Esophagus squamous epithelium (tissue), 4 donors: ENCODE measurements around the gene PCLO.
"Not testable (repeated sequence)": the region's sequence is repeated elsewhere in the genome, so short reads cannot be mapped to it uniquely, and the experiment has no call there.

Source experiments
- POLR2A ChIP-seq, 4 donors: fragments of 450-650 bp; IDR thresholded peaks; one replicate each; pipeline ENCODE4 v1.6.1; 2017; ENCODE audit warnings: antibody characterized with exemption in 4 of 4, mild to moderate bottlenecking in 4 of 4, moderate library complexity in 3 of 4
- TF ChIP-seq, protein P1 (sequence below), 6 experiments: fragments of 450-650 bp in 4 of 6; fragments of 200-600 bp in 2 of 6; sonication (generic) in 2 of 6; IDR thresholded peaks; one replicate each; pipeline ENCODE4 v1.5.1; 2016 to 2019; ENCODE audit warnings: antibody characterized with exemption in 6 of 6, mild to moderate bottlenecking in 4 of 6, moderate library complexity in 4 of 6

GRCh38 chr7:82901098-82901497 lies 261.6 kb downstream of the PCLO start:
- TF ChIP-seq, protein P1, sequence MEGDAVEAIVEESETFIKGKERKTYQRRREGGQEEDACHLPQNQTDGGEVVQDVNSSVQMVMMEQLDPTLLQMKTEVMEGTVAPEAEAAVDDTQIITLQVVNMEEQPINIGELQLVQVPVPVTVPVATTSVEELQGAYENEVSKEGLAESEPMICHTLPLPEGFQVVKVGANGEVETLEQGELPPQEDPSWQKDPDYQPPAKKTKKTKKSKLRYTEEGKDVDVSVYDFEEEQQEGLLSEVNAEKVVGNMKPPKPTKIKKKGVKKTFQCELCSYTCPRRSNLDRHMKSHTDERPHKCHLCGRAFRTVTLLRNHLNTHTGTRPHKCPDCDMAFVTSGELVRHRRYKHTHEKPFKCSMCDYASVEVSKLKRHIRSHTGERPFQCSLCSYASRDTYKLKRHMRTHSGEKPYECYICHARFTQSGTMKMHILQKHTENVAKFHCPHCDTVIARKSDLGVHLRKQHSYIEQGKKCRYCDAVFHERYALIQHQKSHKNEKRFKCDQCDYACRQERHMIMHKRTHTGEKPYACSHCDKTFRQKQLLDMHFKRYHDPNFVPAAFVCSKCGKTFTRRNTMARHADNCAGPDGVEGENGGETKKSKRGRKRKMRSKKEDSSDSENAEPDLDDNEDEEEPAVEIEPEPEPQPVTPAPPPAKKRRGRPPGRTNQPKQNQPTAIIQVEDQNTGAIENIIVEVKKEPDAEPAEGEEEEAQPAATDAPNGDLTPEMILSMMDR (IDR thresholded peaks at IDR 0.05), result not testable (repeated sequence)
- not testable (repeated sequence) for TF ChIP-seq POLR2A (IDR thresholded peaks at IDR 0.05)
